ENCODE measurements around the gene LDLRAD3.

LDLRAD3 gene

DNA sequence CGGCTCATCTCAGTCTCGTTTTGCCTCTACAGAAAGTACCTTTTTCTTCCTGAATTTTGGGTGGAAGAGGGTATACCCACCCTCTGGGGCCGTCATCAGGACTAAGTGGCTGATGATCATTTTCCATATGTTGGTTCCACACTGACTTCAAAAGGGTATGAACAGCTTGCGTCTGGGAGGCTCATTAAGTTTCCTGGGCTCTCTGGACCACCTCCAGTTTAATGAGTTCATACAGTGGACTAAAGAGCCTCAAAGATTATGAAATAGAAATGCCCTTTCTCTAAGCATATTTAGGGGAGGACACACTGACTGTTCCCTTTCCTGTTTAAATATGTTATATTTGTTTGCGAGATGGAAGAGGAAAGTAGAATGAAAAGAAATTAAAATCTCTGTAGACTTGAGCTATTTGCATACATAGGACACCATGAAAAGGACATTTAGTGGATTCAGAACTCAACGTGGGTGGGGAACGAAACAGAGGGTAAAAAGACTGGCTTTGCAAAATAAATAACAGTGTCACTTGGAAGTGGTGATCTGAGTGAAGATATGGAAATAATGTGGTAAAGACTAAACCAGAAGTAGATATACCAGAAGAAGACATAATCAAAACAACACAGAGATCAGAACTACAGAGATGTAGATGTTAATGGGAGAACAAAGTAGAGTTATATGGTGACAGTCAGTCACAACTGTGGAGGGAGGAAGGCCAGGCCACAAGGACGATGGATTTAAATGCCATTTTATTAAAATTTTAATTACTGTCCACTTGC lies 18.7 kb downstream of the LDLRAD3 start:
- no peak for DNase-seq (ENCODE audit: low read depth)

DNA sequence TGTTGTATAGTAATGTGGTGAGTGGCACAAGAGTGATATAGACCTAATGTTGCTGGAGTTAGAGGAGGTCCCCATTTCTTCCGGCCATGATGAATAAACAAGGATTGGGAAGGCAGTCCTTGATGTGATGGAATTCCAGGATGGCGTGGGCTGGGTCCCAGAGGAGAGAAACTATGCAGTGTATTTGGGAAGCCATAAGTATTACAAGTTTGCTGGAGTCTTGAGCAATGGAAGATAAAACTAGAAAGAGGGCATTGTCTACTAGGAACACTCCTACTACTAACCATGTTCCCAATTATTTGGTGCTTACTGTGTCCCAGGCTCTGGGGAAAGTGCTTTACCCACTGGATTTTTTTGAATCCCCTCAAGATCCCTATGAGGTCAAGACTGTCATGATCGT lies 20.0 kb downstream of the LDLRAD3 start:
- no peak for DNase-seq (ENCODE audit: low read depth)

DNA sequence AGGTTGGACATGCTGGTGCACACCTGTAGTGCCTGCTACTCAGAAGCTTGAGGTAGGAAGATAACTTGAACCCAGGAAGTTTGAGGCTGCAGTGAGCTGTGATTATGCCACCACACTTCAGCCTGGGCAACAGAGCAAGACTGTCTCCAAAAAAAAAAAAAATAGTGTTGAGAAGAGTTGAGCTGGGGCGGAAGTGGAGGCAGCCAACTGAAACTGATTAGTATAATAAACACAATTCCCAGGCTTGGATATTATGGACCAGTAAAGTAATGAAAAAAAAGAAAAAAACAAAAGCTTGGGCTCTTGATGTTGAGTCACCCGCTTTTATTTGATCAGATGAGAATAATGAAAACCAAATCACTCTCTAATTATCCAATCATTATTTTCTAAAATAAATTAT lies 21.0 kb downstream of the LDLRAD3 start:
- no peak for DNase-seq (ENCODE audit: low read depth)

DNA sequence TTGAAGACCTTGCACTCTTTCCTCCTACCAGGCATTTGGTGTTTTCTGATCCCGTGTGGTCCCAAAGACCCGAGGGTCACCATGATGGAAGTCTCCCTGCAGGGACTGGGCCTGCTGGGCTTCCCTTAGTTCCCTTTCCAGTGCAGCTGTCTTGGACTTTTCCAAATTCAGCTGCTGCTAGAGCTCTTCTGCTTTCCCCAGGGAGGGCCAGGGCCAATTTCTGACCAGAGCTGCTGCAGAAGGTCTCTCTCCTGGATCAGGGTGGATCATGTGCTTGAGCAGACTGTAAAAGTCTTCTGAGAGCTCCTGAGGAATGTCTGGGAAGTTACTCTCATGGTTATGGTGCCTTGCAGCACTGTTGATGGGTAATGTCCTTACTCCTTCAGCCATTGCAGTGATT lies 23.2 kb downstream of the LDLRAD3 start:
- no peak for DNase-seq (ENCODE audit: low read depth)

DNA sequence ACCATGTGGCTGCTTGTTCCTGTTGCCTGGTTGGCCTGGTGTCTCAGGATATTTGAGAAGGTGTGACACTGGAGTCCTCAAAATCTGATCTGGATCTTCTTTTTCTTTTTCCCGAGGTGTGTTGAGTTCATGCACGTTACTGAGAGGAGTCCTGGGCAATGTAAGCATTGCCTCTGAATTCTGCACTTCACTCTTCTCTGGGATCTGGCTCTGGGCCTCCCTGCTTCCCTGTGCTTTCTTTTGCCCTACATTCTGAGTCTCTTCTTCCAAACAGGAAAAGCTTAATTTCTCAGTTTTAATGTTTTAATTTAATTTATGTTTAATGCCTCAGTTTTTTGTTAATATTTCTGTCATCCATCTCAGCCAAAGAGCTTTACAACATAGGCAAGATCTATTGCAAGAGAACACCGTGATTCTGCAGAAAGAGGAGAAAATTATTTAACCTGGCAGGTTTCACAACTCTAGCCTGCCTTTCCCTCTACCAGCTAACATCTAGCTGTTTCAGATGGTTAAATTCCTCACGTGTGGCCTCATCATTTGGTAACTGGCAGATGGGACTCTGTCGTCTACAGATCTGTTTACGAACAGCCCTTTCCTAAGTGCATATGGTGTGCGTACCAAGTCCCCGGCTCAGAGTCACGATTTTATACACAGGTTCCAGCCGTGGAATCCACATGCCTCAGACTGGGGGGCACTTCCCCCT lies 24.7 kb downstream of the LDLRAD3 start:
- no peak for DNase-seq (ENCODE audit: low read depth)

DNA sequence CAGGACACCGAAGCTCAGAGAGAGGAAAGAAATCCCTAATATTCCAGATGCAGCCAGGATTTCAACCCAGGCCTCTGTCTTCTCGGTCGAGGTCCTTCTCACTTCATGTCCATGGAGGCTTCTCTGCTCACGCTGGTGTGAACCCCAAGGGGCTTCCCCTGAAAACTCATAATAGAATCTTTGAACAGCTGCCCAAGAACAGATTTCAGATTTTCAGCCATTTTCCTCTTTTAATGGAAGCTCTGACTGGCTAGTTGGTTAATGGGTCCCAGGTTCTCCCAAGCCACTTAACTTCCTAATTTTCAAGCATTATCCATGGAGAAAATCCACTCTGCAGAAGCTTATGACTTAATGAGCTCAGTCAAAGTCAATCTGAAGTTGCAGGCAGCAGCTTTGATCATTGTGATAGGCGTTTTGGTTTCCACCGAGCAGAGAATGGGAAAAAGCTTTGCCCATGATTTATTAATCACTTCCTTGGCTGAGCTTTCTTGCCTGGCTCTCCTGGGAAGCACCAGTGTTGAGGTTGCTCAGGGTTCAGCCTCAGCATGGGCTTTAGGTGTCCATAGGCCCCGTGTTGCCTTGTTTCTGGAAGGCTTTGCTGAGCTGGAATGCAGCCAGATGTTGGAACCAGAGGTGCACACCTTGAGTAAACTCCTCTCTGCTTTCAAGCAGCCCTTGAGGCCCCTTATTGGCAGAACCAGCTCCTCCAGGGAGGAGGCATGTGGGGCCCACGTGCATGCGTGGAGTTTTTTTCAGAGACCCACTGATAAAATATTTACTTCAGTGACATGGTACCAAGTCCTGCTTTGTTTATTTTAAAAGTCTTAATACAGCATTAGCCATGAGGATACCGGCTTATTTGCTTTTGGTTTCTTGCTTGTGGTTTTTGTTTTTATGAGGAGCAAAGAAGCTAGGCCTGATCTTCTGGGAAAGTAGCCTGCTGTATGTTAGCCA lies 25.5 kb downstream of the LDLRAD3 start:
- no peak for DNase-seq (ENCODE audit: low read depth)

DNA sequence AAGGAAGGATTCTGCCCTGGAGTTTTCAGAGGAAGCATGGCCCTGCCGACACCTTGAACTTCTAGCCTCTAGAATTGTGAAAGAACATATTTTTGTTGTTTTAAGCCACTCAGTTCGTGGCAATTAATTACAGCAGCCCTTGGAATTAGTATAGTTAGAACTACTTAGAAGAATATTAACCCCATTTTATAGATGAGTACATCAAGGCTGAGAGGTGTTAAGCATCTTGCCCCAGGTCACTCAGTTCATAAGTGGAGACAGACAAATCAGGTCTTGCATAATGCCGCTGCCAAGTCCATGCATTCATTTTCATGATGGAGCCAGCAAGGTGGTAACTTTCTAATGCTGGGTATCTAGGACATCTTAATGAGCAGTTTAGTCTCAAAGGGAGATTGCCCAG lies 26.6 kb downstream of the LDLRAD3 start:
- no peak for DNase-seq (ENCODE audit: low read depth)

DNA sequence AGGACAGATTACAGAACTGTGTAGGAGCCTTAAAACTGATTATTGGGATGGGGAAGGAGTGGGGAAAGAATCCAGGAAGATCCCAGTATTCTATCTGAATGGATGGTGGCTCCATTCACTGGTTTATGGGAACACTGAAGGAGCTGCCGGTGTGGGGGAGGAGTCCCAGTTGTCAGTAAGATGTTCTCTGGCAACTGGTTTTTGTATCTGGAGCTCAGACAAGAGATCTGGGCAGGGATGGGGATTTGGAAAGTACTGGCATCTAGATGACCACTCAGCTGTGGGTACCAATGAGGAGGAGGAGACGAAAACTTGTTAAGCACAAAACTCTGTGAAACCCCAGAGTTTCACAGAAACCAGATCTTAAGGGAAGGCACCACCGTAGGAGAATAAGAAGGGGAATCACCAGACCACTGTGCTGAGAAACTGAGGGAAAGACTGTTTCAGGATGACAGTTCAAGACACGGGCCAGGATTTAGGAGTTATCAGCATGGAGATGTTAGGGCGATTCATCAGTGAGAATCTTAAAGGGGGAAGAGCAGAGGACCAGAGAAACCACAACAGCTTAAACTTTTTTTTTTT lies 28.1 kb downstream of the LDLRAD3 start:
- DNase-seq (ENCODE audit: low read depth): no peak

DNA sequence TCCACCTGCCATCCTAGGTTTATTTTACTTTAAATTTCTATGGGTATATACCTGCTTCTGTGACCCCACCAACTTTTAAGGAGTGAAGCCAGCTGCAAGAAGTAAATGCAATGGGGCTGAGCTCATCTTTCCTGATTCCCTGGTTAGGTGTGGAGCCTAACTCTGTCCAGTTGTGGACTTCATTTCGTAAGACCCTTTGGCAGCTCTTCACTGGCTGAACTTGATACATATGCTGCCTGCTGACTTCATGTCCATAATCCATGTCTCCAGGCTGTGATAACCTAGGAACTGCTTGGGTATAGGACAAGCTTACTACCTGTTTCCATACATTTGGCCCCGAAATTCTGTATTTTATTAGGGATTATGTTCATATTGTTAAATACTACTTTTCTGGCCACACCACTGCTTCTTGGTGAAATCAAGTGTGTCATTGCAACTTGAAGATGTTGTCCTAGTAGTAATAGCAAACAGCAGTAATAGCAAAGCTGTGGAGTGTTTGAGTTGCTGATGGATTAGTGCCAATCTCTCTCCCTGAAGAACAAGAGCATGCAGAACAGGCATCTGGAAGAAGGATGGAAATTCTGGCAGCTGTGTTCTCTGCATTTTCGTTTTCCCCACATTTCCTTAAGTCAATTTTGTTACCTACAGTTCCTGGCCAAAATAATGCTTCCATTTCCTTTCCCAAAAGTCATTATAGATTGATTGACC lies 31.2 kb downstream of the LDLRAD3 start:
- DNase-seq (ENCODE audit: low read depth): no peak

DNA sequence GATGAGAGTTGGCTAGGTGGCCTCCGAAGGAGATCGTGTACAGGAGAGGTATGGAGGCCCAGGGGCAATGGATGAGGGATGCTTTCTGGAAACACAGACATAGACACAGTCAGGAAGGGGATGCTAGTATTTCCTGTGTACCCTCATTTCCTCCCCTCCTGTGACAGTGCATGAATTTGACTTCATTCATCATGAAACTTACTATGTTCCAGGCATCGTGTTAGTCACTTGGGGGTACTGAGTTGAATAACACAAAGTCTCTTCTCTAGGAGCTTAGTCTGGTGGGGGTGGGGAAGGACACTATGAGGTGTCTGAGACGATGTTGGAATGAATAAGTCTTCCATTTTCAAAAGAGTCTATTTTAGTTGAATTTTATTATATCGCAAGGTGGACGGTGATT lies 32.6 kb downstream of the LDLRAD3 start:
- DNase-seq (ENCODE audit: low read depth): no peak

DNA sequence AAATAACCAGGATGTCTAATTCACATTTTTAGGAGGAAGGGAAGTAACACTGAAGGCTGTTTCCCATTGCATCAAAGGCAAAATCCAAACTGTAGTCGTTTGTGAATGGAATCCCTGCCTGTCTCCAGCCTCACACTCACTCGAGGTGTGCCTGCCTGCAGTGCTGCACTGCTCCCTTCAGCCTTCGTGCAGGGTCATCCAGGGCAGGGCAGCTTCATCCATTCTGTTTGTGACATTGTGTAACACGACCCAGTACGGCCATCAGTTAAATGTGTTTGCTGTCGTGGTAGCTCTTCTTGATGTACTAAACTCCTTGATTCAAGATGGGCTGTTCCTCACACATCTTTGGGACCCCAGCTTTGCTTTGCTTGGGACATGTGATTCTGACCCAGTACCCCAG lies 34.3 kb downstream of the LDLRAD3 start:
- DNase-seq (ENCODE audit: low read depth): no peak

DNA sequence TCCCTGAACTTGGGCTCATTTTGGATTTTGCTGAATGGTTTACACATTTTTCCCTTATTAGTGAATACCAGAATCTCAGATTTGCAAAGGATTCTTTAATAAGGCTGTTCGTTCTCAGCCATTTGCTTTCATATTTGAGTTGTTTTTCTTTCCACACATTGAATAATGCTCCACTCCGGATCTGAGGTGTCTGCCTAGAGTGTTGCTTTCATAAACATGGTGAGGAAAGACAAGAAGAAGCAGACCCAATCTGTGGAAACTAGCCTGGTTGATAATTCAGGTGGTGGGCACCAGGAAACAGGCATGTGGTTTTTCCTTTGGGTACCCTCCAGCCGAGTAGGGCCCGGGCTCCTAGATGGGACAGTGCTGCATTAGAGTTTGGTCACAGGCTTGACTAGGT lies 35.0 kb downstream of the LDLRAD3 start:
- DNase-seq (ENCODE audit: low read depth): no peak

DNA sequence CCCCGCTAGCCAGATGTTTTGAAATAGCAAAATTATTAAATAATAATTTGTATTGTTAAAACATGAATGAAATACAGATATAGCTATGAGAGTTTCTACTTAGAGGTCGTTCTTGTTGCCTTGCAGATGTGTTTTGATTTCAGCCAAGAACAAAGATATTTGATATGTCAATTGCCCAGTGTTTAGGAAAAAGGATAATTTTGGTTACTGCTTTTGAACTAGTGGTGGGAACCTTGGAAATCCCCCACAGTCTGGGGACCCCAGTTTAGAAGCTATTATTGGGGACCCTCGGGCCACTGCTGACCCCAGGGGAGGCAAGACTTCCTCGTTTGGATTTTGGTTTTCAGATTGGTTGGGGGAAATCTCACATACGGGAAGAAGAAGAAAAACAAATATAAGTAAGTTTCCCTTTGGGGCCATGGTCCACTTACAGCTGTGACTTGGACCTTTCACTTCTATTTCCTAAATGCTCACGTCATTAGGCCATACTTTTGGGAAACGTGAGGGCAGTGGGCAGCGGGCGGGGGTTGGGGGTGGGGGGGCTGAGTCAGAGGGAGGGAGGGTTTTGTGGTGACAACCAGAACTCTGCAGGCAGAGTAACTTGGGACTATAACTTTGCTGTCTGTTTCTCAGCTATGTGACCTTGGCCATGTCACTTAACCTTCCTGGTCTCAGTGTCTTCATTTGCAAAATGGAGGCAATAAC lies 37.0 kb downstream of the LDLRAD3 start:
- DNase-seq (ENCODE audit: low read depth): no peak

DNA sequence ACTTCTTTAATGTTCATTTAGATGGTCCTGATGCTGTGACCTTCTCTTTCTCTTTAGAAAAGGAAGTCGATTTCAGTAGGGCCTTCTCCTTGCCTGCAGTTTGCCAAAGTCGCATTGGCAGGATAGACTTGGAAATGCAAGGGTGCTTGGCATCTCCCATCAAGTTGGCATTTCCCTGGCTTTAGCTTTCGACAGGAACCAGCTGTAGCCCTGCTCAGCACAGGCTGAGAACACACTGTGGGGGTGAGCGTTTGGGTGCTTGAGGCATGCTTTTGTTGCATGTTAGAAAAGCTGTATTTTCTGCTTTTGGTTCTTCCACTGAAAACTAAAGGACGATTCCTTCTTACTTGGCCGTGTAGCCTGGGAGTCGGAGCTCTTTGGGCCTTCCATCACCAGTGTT lies 37.7 kb downstream of the LDLRAD3 start:
- DNase-seq (ENCODE audit: low read depth): no peak

DNA sequence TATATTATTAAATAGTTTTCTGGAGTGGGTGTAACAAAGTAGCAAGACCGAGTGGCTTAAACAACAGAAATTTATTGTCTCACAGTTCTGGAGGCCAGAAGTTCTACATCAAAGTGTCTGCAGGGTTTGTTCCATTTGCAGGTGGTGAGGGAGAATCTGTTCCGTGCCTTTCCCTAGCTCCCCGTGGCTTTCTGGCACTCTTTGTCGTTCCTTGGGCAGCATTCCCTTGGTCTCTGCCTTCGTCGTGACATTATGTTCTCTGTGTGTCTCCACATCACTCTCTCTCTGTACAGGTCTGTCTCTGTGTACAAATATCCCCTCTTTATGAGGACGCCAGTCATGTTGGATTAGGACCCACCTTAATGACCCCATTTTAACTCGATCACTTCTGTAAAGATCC lies 38.2 kb downstream of the LDLRAD3 start:
- DNase-seq (ENCODE audit: low read depth): no peak

DNA sequence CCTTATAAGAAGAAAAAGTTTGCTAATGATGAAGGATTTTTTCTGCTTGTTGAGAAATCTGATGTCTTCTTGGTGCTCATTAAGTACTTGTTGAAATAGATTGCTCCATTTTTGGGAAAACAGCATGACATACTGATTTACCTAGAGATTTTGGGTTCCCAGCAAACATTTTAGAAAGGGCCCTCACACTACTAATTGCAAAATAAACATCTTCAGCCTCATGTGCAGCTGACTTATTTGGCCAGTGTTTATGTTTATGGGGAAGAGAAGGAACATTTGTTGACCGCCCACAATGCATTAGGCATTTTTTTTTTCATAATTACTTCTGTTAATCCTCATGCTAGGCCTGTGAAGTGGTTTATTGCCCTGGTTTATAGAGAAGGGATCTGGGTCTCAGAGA lies 40.1 kb downstream of the LDLRAD3 start:
- no peak for DNase-seq (ENCODE audit: low read depth)

DNA sequence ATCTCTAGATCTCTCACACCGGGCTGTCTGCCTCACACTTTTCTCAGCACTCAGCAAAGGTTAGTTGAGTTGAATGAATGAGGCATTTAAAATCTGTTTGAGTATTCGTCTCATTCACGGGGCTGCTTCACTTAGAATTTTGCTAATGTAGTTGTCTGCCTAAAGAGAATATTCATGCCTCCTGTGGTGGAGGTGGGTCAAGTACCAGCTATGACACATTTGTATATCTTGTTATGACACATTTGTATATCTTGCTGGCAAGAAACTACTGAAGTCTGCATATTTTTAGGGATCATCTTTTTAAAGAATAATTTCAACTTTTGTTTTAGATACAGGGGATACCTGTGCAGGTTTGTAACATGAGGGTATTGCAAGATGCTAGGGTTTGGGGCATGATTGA lies 43.1 kb downstream of the LDLRAD3 start:
- DNase-seq (ENCODE audit: low read depth): no peak

DNA sequence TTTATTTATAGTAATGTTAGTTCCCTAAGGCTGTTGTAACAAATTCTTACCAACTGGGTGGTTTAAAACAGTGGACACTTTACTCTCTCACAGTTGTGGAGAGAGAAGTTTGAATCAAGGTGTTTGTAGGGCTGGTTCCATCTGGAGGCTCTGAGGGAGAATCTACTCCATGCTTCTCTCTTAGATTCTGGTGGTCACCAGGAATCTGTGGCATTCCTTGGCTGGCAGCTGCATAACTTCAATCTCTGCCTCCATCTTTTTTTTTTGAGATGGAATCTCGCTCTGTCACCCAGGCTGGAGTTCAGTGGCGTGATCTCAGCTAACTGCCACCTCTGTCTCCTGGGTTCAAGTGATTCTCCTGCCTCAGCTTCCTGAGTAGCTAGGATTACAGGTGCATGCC lies 46.3 kb downstream of the LDLRAD3 start:
- DNase-seq (ENCODE audit: low read depth): no peak

DNA sequence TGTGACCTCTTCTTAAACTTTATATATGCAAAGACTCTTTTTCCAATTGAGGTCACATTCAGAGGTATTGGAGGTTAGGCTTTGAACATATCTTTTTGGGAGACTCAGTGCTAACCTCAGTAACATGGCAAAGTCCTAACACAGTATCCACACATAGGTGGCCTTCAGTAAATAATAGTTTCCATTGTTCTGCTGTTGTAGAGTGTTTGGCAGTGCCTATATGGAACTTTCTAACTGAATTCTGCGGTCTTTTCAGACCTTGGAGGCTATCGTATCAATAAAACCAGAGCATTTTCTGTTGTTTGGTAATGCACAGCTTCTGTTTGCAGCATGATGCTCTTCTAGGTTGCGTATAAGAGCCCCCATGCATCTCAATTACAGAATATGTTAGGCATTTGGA lies 47.0 kb downstream of the LDLRAD3 start:
- DNase-seq (ENCODE audit: low read depth): no peak

DNA sequence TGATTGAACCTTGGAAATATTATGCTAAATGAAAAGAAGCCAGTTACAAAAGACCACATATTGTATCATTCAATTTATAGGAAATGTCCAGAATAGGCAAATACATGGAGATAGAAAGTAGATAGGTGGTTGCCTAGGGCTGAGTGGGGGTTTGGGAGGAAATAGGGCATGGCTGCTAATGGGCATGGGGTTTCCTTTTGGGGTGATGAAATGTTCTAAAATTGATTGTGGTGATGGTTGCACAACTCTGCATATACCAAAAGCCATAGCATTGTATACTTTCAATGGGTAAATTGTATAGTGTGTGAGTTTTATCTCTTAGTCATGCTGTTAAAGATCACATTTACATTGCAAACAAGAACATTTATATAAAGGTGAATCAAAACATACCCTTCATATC lies 48.7 kb downstream of the LDLRAD3 start:
- DNase-seq (ENCODE audit: low read depth): no peak

DNA sequence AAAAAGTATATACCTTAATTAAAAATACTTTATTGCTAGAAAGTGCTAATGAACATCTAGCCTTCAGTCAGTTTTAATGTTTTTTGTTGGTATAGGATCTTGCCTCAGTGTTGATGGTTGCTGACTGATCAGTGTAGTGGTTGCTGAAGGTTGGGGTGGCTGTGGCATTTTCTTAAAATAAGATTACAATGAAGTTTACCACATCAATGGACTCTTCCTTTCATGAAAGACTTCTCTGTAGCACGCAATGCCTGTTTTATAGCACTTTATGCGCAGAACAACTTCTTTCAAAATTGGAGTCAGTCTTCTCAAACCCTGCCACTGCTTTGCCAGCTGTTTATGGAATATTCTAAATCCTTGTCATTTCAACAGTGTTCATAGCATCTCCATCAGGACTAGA lies 50.6 kb downstream of the LDLRAD3 start:
- DNase-seq (ENCODE audit: low read depth): no peak

All from activated T-cell treated with anti-CD3 and anti-CD28 coated beads for 1 hour (primary cell).